ENCODE data around the gene FBLL1.
A peak's percentile ranks its signal among the peaks of the same experiment; 100 is the strongest.
"Not testable (repeated sequence)": the region's sequence is repeated elsewhere in the genome, so short reads cannot be mapped to it uniquely, and the experiment has no call there.

The FBLL1 gene

GRCh38 chr5:168528521-168529373 is at the start of gene FBLL1:
Gene FBLL1, plus strand, starts transcription at chr5:168529305. Its CDS starts 200 bp downstream, at chr5:168529505.
- DNase-seq, result no peak

GRCh38 chr5:168480601-168481000 is 48.5 kb upstream of the FBLL1 start:
- DNase-seq, result no peak

GRCh38 chr5:168481330-168481788 is 47.7 kb upstream of the FBLL1 start:
- no peak for DNase-seq

- no peak for DNase-seq
Measured at GRCh38 chr5:168482361-168482760, 46.7 kb upstream of the FBLL1 start.

GRCh38 chr5:168486136-168486879 is 42.8 kb upstream of the FBLL1 start, which contains the start of gene RARS1:
Gene RARS1, plus strand, starts transcription at chr5:168486471. Its CDS starts 28 bp downstream, at chr5:168486499.
- DNase-seq, result peak; percentile 72

- DNase-seq, result no peak
Measured at GRCh38 chr5:168489059-168489458, 40.0 kb upstream of the FBLL1 start.

- DNase-seq, result no peak
Measured at GRCh38 chr5:168494057-168494555, 35.0 kb upstream of the FBLL1 start.

- no peak for DNase-seq
Measured at GRCh38 chr5:168502563-168503237, 26.4 kb upstream of the FBLL1 start.

GRCh38 chr5:168513861-168514428 is 15.2 kb upstream of the FBLL1 start:
- DNase-seq, result no peak

- DNase-seq, result no peak
Measured at GRCh38 chr5:168525856-168526255, 3.2 kb upstream of the FBLL1 start.

- DNase-seq, result no peak
Measured at GRCh38 chr5:168527756-168528295, 1.3 kb upstream of the FBLL1 start.

- DNase-seq, result no peak
Measured at GRCh38 chr5:168529374-168530234, 499 bp downstream of the FBLL1 start.

- no peak for DNase-seq
Measured at GRCh38 chr5:168530621-168531150, 1.6 kb downstream of the FBLL1 start.

GRCh38 chr5:168531191-168531590 is 2.1 kb downstream of the FBLL1 start:
- DNase-seq, result no peak

GRCh38 chr5:168531987-168532864 is 3.1 kb downstream of the FBLL1 start:
- DNase-seq, result no peak

GRCh38 chr5:168534351-168534750 is 5.2 kb downstream of the FBLL1 start:
- not testable (repeated sequence) for DNase-seq

GRCh38 chr5:168537176-168537575 is 8.1 kb downstream of the FBLL1 start:
- DNase-seq, result no peak

- no peak for DNase-seq
Measured at GRCh38 chr5:168549554-168549953, 20.4 kb downstream of the FBLL1 start.

- no peak for DNase-seq
Measured at GRCh38 chr5:168550656-168551055, 21.6 kb downstream of the FBLL1 start.

- DNase-seq, result no peak
Measured at GRCh38 chr5:168552146-168552545, 23.0 kb downstream of the FBLL1 start.

All from DMS 273 treated with DMSO at 0.1 percent for 48 hours (cell line).